ENCODE measurements around the gene MAST4. TPM values are rescaled to one million over a fixed set of nuclear protein-coding genes. Genes with fewer than 3 reads are reported as not detected.

MAST4 gene
- total RNA-seq, 4 donors from 2014 or later: 19.5 to 44.1 (median 24.1) TPM

GRCh38 chr5:67203701-67204074, 607.5 kb downstream of the MAST4 start:
- 56 to 58% methylated on average over 2 of the region's 2 CpGs for WGBS, 2 donors
- no peak overlapping the region for H3K27ac ChIP-seq

GRCh38 chr5:67204821-67205220, 608.6 kb downstream of the MAST4 start:
- Histone ChIP-seq H3K36me3 (no peaks in the 10 kb centered on the region), H3K4me1 (peaks cover 0 to 10% (median 5%) of the 10 kb centered on the region in 4 donors), H3K27ac (peak overlapping the region in 1 of 4 donors; percentile 1), H3K4me3 (no peak overlapping the region), H3K9me3 (no peaks in the 10 kb centered on the region), H3K27me3 (no peaks in the 10 kb centered on the region)
- TF ChIP-seq POLR2A (IDR thresholded peaks at IDR 0.05) (no peak), EP300 (IDR thresholded peaks at IDR 0.05) (no peak)
- TF ChIP-seq, protein P1, sequence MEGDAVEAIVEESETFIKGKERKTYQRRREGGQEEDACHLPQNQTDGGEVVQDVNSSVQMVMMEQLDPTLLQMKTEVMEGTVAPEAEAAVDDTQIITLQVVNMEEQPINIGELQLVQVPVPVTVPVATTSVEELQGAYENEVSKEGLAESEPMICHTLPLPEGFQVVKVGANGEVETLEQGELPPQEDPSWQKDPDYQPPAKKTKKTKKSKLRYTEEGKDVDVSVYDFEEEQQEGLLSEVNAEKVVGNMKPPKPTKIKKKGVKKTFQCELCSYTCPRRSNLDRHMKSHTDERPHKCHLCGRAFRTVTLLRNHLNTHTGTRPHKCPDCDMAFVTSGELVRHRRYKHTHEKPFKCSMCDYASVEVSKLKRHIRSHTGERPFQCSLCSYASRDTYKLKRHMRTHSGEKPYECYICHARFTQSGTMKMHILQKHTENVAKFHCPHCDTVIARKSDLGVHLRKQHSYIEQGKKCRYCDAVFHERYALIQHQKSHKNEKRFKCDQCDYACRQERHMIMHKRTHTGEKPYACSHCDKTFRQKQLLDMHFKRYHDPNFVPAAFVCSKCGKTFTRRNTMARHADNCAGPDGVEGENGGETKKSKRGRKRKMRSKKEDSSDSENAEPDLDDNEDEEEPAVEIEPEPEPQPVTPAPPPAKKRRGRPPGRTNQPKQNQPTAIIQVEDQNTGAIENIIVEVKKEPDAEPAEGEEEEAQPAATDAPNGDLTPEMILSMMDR (IDR thresholded peaks at IDR 0.05): no peak
- no peak for DNase-seq (ENCODE audit: low spot score in 2 of 2)
- WGBS, 2 donors: 75 to 76% methylated on average over 5 of the region's 5 CpGs

More at GRCh38 chr5:67203701-67204074, 607.5 kb downstream of the MAST4 start:
- Histone ChIP-seq H3K4me3 (no peak overlapping the region), H3K9me3 (no peaks in the 10 kb centered on the region), H3K27me3 (no peaks in the 10 kb centered on the region), H3K4me1 (peaks cover 0 to 10% (median 2%) of the 10 kb centered on the region in 4 donors), H3K36me3 (no peaks in the 10 kb centered on the region)
- TF ChIP-seq, protein P1 (IDR thresholded peaks at IDR 0.05): no peak
- no peak for DNase-seq (ENCODE audit: low spot score in 2 of 2)

GRCh38 chr5:67205981-67206380, 609.8 kb downstream of the MAST4 start:
- H3K4me1 ChIP-seq: peaks cover 0 to 10% (median 5%) of the 10 kb centered on the region in 4 donors
- no peak overlapping the region for H3K4me3 ChIP-seq
- H3K27me3 ChIP-seq: no peaks in the 10 kb centered on the region
- TF ChIP-seq, protein P1 (IDR thresholded peaks at IDR 0.05): no peak
- TF ChIP-seq POLR2A (IDR thresholded peaks at IDR 0.05) (no peak), EP300 (IDR thresholded peaks at IDR 0.05) (no peak)
- no peaks in the 10 kb centered on the region for H3K9me3 ChIP-seq
- H3K36me3 ChIP-seq: no peaks in the 10 kb centered on the region
- no peak for DNase-seq (ENCODE audit: low spot score in 2 of 2)
- 93 to 99% methylated on average over 3 of the region's 3 CpGs for WGBS, 2 donors
- peak overlapping the region in 1 of 4 donors; percentile 40 for H3K27ac ChIP-seq

- H3K27ac ChIP-seq: peak overlapping the region in 1 of 4 donors; percentile 40
- no peaks in the 10 kb centered on the region for H3K9me3 ChIP-seq
- DNase-seq (ENCODE audit: low spot score in 2 of 2): no peak
- H3K27me3 ChIP-seq: no peaks in the 10 kb centered on the region
- WGBS, 2 donors: 81 to 86% methylated on average over 2 of the region's 2 CpGs
- H3K4me3 ChIP-seq: no peak overlapping the region
- peaks cover 0 to 10% (median 5%) of the 10 kb centered on the region in 4 donors for H3K4me1 ChIP-seq
- no peak for TF ChIP-seq EP300 (IDR thresholded peaks at IDR 0.05)
- TF ChIP-seq, protein P1 (IDR thresholded peaks at IDR 0.05): no peak
- TF ChIP-seq POLR2A (IDR thresholded peaks at IDR 0.05): no peak
- no peaks in the 10 kb centered on the region for H3K36me3 ChIP-seq
Observed at GRCh38 chr5:67206461-67206860, 610.3 kb downstream of the MAST4 start.

GRCh38 chr5:67206929-67207328, 610.7 kb downstream of the MAST4 start:
- TF ChIP-seq, protein P1 (IDR thresholded peaks at IDR 0.05): no peak
- TF ChIP-seq POLR2A (IDR thresholded peaks at IDR 0.05) (no peak), EP300 (IDR thresholded peaks at IDR 0.05) (peak in 1 of 2 donors; percentile 15)
- Histone ChIP-seq H3K36me3 (no peaks in the 10 kb centered on the region), H3K4me3 (no peak overlapping the region), H3K27me3 (no peaks in the 10 kb centered on the region), H3K9me3 (no peaks in the 10 kb centered on the region), H3K27ac (peak overlapping the region in 1 of 4 donors; percentile 40), H3K4me1 (peaks cover 0 to 10% (median 5%) of the 10 kb centered on the region in 4 donors)
- 75 to 80% methylated on average over 4 of the region's 4 CpGs for WGBS, 2 donors
- DNase-seq (ENCODE audit: low spot score in 2 of 2): no peak

All from tibial nerve (tissue), 4 donors.